GM12878 (cell line): ENCODE measurements around the gene SEMA4C. TPM values are rescaled to one million over a fixed set of nuclear protein-coding genes. Genes with fewer than 3 reads are reported as not detected.

Experiments used
- BRCA1 ChIP-seq: IDR thresholded peaks from 2 replicates; pipeline ENCODE4 v1.6.1; 2011; ENCODE audit warnings: low read depth, low read length, improper control_type of control experiment
- E2F8 ChIP-seq: fragments of 450-650 bp; IDR thresholded peaks from 2 replicates; pipeline ENCODE4 v1.6.1; 2018; ENCODE audit warnings: mild to moderate bottlenecking, low read depth, moderate library complexity; ENCODE audit not compliant: partially characterized antibody
- EGR1 ChIP-seq, 2 experiments: IDR thresholded peaks; 1 replicate in 1 of 2; 2 replicates in 1 of 2; pipeline ENCODE4 v1.6.1; 2011 to 2012; ENCODE audit warnings: low read depth in 2 of 2, low read length in 2 of 2, borderline replicate concordance in 1 of 2, mild to moderate bottlenecking in 1 of 2, moderate library complexity in 1 of 2
- EP300 ChIP-seq, 2 experiments: fragments of 150-350 bp in 1 of 2; IDR thresholded peaks; 2 replicates each; pipeline ENCODE4 v1.6.1; 2011 to 2012; ENCODE audit warnings: low read depth in 2 of 2, low read length in 2 of 2, borderline replicate concordance in 1 of 2, improper control_type of control experiment in 1 of 2, inconsistent platforms in 1 of 2; ENCODE audit not compliant: control insufficient read depth in 1 of 2
- ETV6 ChIP-seq, 2 experiments: fragments of 450-650 bp in 1 of 2; IDR thresholded peaks in 1 of 2; conservative IDR thresholded peaks in 1 of 2; 2 replicates each; pipeline ENCODE4 v1.6.1; 2014; ENCODE audit warnings: antibody characterized with exemption in 1 of 2, borderline replicate concordance in 1 of 2, low read depth in 1 of 2, mild to moderate bottlenecking in 1 of 2, moderate library complexity in 1 of 2
- HDAC2 ChIP-seq: fragments of 200-600 bp; sonication (generic); IDR thresholded peaks from 2 replicates; pipeline ENCODE4 v1.6.1; 2017
- JUNB ChIP-seq: IDR thresholded peaks from 2 replicates; pipeline ENCODE4 v1.6.1; 2016; ENCODE audit warnings: antibody characterized with exemption, mild to moderate bottlenecking
- KLF5 ChIP-seq: fragments of 450-650 bp; IDR thresholded peaks from 2 replicates; pipeline ENCODE4 v1.6.1; 2014; ENCODE audit warnings: mild to moderate bottlenecking; ENCODE audit not compliant: partially characterized antibody
- MLLT1 ChIP-seq: fragments of 450-650 bp; IDR thresholded peaks from 2 replicates; pipeline ENCODE4 v1.6.1; 2016; ENCODE audit warnings: mild to moderate bottlenecking
- NFYB ChIP-seq: IDR thresholded peaks from 2 replicates; pipeline ENCODE4 v1.6.1; 2011; ENCODE audit warnings: low read depth, mild to moderate bottlenecking, low read length, improper control_type of control experiment, moderate library complexity; ENCODE audit not compliant: insufficient read depth
- POLR2AphosphoS5 ChIP-seq: IDR thresholded peaks from 2 replicates; pipeline ENCODE4 v1.6.1; 2011; ENCODE audit warnings: mild to moderate bottlenecking, low read length, inconsistent platforms
- RELA ChIP-seq: fragments of 450-650 bp; IDR thresholded peaks from 2 replicates; pipeline ENCODE4 v1.8.0; 2014; ENCODE audit warnings: borderline replicate concordance; ENCODE audit not compliant: partially characterized antibody
- polyA plus RNA-seq, 11 experiments: library from polyadenylated mRNA; depleted of rRNA in 4 of 11; unstranded in 6 of 11; stranded (reverse) in 5 of 11; fragments of >200 nt; fragmentation: Nextera tagmentation in 4 of 11; fragmentation: Illumina TruSeq in 1 of 11; extraction: Ambion mirVana in 4 of 11; extraction: Trizol in 1 of 11; gene quantifications; 1 replicate in 1 of 11; 2 replicates in 10 of 11; pipeline versions ENCODE4 v1.2.1 to v1.2.3, GENCODE V29; 2011 to 2016; ENCODE audit warnings: inconsistent platforms in 2 of 11, missing spikeins in 2 of 11, low read depth in 1 of 11
- total RNA-seq, 4 experiments: library from RNA; depleted of rRNA in 3 of 4; stranded (reverse); fragments of >200 nt in 3 of 4; fragmentation: Illumina TruSeq in 1 of 4; extraction: Trizol in 1 of 4; gene quantifications; 2 replicates each; pipeline versions ENCODE4 v1.2.1 to v1.2.3, GENCODE V29; 2013 to 2021
- TF ChIP-seq, protein P1 (sequence below): IDR thresholded peaks from 2 replicates; pipeline ENCODE4 v1.6.1; 2011; ENCODE audit warnings: low read depth, mild to moderate bottlenecking, low read length, moderate library complexity, borderline replicate concordance; ENCODE audit errors: extremely low read depth
- TF ChIP-seq, protein P2 (sequence below): fragments of 450-650 bp; IDR thresholded peaks from 2 replicates; pipeline ENCODE4 v1.6.1; 2018; ENCODE audit warnings: borderline replicate concordance, mild to moderate bottlenecking; ENCODE audit not compliant: partially characterized antibody
- TF ChIP-seq, protein P3 (sequence below): fragments of 450-650 bp; conservative IDR thresholded peaks from 2 replicates; pipeline ENCODE4 v1.6.1; 2017; ENCODE audit warnings: mild to moderate bottlenecking, moderate library complexity

SEMA4C gene
- total and polyA plus RNA-seq, 10 of the 15 experiments (the other 5 are each of a cell fraction or from before 2014, with no cell fraction given): 0.06 to 21.6 (median 6.8) TPM

DNA sequence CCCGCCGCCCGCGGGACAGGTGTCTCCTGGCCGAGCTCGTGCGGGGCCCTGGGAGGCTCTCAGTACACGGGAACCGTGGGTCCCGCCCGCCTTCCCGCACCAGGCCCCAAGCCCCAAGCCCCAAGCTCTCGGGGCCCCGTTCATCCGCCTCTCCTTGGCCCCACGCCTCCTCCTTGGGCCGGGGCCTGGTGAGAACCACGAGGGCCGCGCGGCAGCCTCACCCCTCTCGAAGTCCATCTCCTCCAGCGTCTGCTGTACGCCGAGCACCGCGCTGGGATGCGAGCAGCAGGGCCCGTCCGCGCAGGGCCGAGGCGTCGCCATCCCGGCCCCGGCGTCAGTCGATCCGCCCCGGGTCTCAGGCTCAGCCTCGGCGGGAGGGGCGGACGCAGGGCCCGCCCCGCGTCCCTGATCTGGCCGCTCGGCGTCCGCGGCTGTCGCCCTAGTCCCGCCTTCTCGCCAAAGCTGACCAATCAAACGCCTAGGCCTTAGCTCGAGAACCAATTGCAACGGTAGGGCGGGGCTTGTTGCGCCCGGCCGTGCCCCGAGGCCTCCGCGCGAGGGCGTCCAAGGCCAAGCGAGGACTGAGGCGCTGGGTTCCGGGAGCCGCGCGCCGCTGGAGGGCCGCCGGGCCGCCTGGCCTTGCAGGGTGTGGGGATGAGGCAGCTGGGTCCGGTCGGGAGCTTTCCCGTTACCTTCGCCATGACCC is 12.1 kb downstream of the SEMA4C start, which contains the start of gene ANKRD39 (continued):
- TF ChIP-seq ETV6 (conservative IDR thresholded peaks at IDR 0.05 in 1 of 2, IDR thresholded peaks at IDR 0.05 in 1 of 2; ENCODE audit: borderline replicate concordance in 1 of 2, low read depth in 1 of 2): no peak
- peak; percentile 72 to 98 for TF ChIP-seq EGR1 (IDR thresholded peaks at IDR 0.05; ENCODE audit: borderline replicate concordance in 1 of 2, low read depth in 2 of 2, low read length in 2 of 2)
- TF ChIP-seq EP300 (IDR thresholded peaks at IDR 0.05; ENCODE audit: borderline replicate concordance in 1 of 2, control insufficient read depth in 1 of 2, low read depth in 2 of 2, low read length in 2 of 2): no peak
- TF ChIP-seq KLF5: peak; percentile 91
- no peak for TF ChIP-seq HDAC2
- peak; percentile 11 for TF ChIP-seq RELA
- TF ChIP-seq, protein P1, sequence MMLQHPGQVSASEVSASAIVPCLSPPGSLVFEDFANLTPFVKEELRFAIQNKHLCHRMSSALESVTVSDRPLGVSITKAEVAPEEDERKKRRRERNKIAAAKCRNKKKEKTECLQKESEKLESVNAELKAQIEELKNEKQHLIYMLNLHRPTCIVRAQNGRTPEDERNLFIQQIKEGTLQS: no peak
- peak; percentile 72 for TF ChIP-seq POLR2AphosphoS5
- peak; percentile 99 for TF ChIP-seq NFYB
- TF ChIP-seq MLLT1: no peak
- no peak; the same call in 1 of the 2 replicates for TF ChIP-seq BRCA1
- no peak for TF ChIP-seq JUNB
- no peak for TF ChIP-seq E2F8
- TF ChIP-seq, protein P2, sequence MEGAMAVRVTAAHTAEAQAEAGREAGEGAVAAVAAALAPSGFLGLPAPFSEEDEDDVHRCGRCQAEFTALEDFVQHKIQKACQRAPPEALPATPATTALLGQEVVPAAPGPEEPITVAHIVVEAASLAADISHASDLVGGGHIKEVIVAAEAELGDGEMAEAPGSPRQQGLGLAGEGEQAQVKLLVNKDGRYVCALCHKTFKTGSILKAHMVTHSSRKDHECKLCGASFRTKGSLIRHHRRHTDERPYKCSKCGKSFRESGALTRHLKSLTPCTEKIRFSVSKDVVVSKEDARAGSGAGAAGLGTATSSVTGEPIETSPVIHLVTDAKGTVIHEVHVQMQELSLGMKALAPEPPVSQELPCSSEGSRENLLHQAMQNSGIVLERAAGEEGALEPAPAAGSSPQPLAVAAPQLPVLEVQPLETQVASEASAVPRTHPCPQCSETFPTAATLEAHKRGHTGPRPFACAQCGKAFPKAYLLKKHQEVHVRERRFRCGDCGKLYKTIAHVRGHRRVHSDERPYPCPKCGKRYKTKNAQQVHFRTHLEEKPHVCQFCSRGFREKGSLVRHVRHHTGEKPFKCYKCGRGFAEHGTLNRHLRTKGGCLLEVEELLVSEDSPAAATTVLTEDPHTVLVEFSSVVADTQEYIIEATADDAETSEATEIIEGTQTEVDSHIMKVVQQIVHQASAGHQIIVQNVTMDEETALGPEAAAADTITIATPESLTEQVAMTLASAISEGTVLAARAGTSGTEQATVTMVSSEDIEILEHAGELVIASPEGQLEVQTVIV: peak; percentile 39
- TF ChIP-seq, protein P3, sequence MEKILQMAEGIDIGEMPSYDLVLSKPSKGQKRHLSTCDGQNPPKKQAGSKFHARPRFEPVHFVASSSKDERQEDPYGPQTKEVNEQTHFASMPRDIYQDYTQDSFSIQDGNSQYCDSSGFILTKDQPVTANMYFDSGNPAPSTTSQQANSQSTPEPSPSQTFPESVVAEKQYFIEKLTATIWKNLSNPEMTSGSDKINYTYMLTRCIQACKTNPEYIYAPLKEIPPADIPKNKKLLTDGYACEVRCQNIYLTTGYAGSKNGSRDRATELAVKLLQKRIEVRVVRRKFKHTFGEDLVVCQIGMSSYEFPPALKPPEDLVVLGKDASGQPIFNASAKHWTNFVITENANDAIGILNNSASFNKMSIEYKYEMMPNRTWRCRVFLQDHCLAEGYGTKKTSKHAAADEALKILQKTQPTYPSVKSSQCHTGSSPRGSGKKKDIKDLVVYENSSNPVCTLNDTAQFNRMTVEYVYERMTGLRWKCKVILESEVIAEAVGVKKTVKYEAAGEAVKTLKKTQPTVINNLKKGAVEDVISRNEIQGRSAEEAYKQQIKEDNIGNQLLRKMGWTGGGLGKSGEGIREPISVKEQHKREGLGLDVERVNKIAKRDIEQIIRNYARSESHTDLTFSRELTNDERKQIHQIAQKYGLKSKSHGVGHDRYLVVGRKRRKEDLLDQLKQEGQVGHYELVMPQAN: peak; percentile 48
